ENCODE data around the gene TNRC18.

DNA sequence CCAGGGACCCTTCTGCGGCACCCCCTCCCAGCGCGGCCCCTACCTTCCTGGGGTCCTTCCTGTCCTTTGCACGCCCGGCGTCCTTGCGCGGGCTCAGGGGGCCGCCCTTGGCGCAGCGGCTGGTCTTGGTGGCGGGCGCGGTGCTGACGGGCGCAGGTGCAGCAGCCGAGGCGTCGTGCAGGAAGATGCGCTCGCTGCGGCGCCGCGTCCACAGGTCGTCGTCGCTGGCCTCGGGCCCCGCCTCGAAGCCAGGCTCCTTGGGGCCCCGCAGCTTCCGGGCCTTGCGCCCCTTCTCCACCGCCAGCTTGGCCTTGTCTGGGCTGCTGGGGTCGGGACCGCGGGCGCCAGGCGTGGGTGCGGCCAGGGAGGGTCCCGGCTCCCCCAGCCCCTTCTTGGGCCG lies 91.1 kb downstream of the TNRC18 start:
- TF ChIP-seq EZH2phosphoT487 (IDR thresholded peaks at IDR 0.05; ENCODE audit: borderline replicate concordance), result no peak
- TF ChIP-seq, protein P1, sequence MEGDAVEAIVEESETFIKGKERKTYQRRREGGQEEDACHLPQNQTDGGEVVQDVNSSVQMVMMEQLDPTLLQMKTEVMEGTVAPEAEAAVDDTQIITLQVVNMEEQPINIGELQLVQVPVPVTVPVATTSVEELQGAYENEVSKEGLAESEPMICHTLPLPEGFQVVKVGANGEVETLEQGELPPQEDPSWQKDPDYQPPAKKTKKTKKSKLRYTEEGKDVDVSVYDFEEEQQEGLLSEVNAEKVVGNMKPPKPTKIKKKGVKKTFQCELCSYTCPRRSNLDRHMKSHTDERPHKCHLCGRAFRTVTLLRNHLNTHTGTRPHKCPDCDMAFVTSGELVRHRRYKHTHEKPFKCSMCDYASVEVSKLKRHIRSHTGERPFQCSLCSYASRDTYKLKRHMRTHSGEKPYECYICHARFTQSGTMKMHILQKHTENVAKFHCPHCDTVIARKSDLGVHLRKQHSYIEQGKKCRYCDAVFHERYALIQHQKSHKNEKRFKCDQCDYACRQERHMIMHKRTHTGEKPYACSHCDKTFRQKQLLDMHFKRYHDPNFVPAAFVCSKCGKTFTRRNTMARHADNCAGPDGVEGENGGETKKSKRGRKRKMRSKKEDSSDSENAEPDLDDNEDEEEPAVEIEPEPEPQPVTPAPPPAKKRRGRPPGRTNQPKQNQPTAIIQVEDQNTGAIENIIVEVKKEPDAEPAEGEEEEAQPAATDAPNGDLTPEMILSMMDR (conservative IDR thresholded peaks at IDR 0.05; ENCODE audit: low read length), result no peak
